Measurements from ENCODE around the gene COX17. TPM values are rescaled to one million over a fixed set of nuclear protein-coding genes. Genes with fewer than 3 reads are reported as not detected.

The COX17 gene, protein sequence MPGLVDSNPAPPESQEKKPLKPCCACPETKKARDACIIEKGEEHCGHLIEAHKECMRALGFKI
- 326 and 458 TPM in 2 replicates for polyA plus RNA-seq

DNA sequence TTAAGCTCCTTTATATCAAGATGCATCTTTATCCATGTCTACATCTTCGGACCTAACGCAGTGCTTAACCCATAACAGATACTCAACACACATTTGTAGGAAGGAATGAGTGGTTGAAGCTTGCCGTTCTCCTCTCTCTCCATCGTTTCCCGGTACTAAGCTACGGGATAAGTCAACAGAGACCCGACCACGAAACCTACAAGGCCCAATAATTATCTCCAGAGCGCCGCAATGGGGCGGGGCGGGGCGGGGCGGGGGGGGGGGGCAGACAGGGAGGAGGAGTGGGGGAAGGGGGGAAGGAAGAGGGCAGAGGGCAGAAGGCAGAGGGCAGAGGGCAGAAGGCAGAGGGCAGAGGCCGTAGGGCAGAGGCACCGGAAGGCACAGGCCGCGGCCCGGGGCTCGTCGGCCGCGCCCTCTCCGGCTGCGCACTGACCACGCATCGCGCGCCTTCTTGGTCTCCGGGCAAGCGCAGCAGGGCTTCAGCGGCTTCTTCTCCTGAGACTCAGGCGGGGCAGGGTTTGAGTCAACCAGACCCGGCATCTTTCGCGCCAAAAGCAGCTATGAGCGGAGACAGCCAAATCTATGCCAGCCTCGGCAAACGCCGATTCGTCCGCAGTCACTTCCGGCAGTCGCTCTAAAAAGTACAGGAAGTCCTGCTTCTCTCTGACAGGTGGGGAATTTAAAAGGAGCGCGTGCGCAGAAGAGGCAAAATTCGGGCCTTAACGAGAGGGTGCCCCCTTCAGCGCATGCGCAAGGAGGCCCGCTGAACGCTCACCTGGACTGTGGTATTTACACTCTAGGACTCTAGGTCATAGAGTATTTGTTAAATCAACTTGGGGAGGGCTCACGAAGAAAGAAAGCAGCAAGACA lies at the start of gene COX17:
COX17 (minus strand) TSS at position 636 of the 870 bp plus-strand sequence; CDS start at position 540, 96 bp downstream.

DNA sequence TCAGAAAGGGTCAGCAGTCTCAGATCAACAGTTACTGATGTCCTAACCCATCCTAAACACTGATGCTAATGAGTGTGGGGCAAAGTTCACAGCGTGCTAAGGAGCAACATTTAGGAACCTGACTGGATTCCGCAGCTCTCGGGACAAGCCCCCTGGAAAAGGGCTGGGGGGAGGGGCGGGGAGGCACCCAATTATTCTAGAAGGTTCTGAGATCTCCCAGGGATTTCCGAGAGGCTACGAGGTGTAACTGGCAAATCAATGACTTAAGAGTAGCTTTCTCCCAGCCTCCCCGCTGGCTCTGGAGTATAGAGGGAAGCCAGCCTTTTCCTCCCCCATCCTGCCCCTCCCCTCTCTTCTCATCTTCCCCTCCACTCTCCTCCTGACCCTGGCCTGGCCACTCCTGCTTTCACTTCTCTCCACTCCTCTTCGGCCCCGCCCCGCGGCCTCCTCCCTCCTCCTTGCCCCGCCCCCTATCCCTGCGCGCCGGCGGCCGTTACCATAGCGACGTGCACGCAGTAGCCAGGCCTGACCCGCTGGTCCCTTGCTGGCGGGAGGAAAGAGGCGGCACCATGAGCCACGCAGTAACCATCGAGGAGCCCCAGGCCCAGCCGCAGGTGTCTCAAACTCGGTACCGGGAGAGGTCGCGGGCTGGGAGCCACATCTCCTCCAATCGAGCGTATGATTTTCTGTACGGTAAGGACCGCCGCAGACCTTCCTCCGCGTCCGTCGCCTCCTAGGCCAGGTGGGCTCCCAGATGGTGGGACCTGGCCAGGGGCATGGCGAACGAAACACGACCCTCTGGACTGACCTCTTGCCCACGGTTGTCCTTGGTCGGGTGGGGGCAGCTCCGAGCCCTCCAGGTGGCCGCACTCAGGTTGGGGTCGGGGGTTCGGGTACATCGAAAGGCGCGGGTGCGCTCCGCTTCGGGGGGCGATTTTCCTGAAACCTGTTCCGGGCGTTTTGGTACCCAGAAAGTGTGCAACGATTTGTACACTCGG lies 25.6 kb upstream of the COX17 start, which contains the start of gene CFAP91:
CFAP91 (plus strand) TSS at position 493 of the 998 bp plus-strand sequence; CDS start at position 570, 77 bp downstream.

DNA sequence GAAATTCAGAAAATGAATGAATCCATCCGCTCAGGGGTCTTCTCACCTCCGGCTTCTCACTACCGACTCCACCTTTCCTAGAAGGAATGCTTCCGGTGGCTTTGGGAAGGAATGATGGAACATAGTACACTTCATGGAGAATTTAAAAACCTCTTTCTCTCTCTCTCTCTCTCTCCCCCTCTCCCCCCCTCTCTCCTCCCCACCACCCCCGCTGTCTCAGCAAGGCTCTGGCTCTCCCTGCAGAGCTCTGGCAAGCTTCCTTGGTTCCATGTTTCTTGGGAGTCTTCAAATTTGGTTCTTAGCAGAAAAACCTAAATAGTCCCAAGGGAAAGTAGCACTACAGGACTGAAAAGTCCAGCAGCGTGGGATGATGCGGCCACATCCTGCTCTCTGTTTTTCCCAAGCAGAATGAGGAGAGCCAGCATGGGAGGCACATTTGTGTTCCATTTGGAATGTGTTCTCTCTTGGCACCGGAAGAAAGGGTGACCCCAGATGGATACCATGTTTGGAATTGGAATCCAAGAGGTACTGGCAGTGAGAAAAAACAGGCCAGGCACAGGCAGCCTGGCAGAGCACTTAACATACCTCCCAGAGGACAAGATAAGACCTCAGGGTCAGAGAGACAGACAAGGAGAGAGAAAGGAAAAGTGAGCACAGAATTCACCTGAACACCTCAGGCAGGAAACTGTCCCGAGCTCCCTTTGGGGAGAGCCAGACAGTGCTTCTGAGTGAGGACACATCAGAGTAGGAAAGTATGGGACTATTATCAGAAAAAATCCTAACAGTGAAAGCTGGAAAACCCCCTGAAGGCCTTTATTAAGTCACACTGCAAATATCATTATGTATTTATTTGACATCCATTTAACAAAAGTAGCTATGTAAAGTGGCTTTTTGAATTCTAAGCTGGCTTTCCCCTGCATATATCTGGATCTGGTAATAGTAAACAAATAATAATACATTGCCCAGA lies 16.4 kb downstream of the COX17 start, which contains the start of gene POPDC2:
POPDC2 (minus strand) TSS at position 116 of the 967 bp plus-strand sequence. CDS start 166 bp downstream, outside the sequence.

Other genes starting within 250 kb of the COX17 start
- gene TMEM39A, start 213.8 kb downstream of the COX17 start, polyA plus RNA-seq = 0.22 and 1.8 TPM in 2 replicates
- gene POGLUT1, start 208.4 kb downstream of the COX17 start, polyA plus RNA-seq = 32.5 and 38.2 TPM in 2 replicates
- 201 and 238 TPM in 2 replicates for gene TIMMDC1, start 178.9 kb downstream of the COX17 start, polyA plus RNA-seq
- gene CD80, start 117.8 kb downstream of the COX17 start, polyA plus RNA-seq = 4.7 TPM in 1 of 2 replicates, not detected in the other
- gene ADPRH, start 97.9 kb downstream of the COX17 start, polyA plus RNA-seq = 0.70 and 1.3 TPM in 2 replicates
- gene PLA1A, start 79.5 kb downstream of the COX17 start, polyA plus RNA-seq = 0.24 TPM in 1 of 2 replicates, not detected in the other
- gene POPDC2, start 16.8 kb downstream of the COX17 start, polyA plus RNA-seq = not detected in 2 replicates
- 10.5 and 17.1 TPM in 2 replicates for gene CFAP91, start 25.6 kb upstream of the COX17 start, polyA plus RNA-seq
- 0.31 TPM in 1 of 2 replicates, not detected in the other for gene NR1I2, start 104.7 kb upstream of the COX17 start, polyA plus RNA-seq